ENCODE data around the gene PPM1F. TPM values are rescaled to one million over a fixed set of nuclear protein-coding genes. Genes with fewer than 3 reads are reported as not detected.
"Not testable (repeated sequence)": the region's sequence is repeated elsewhere in the genome, so short reads cannot be mapped to it uniquely, and the experiment has no call there.

Gene PPM1F
- total RNA-seq, 1 donor from 2014 or later: 35.6 TPM

DNA sequence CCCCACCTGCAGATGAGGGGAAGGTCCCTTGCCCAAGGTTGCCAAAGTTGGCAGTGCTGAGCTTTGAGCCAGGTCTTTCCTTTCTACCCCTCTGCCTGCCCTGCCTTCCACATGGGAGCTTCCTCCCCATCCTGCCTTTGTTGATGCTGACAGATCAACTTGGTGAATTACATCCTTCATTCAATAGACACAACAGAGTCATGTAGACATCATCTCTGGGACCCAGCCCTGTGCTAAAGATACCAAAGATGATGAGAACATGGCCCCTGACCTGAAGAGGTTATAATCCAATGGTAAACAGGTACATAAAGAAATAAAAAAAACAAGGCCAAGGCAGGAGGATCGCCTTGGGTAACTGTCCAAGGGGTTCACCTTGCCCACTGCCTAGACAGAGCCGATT lies 42.8 kb downstream of the PPM1F start:
- Histone ChIP-seq H3K36me3 (no peaks in the 10 kb centered on the region), H3K27me3 (no peaks in the 10 kb centered on the region), H3K27ac (no peak overlapping the region), H3K4me3 (no peak overlapping the region), H3K4me1 (no peaks in the 10 kb centered on the region), H3K9me3 (no peaks in the 10 kb centered on the region)
- intact Hi-C loops (cut with DNase I): no loop called here
- TF ChIP-seq, protein P1, sequence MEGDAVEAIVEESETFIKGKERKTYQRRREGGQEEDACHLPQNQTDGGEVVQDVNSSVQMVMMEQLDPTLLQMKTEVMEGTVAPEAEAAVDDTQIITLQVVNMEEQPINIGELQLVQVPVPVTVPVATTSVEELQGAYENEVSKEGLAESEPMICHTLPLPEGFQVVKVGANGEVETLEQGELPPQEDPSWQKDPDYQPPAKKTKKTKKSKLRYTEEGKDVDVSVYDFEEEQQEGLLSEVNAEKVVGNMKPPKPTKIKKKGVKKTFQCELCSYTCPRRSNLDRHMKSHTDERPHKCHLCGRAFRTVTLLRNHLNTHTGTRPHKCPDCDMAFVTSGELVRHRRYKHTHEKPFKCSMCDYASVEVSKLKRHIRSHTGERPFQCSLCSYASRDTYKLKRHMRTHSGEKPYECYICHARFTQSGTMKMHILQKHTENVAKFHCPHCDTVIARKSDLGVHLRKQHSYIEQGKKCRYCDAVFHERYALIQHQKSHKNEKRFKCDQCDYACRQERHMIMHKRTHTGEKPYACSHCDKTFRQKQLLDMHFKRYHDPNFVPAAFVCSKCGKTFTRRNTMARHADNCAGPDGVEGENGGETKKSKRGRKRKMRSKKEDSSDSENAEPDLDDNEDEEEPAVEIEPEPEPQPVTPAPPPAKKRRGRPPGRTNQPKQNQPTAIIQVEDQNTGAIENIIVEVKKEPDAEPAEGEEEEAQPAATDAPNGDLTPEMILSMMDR (IDR thresholded peaks at IDR 0.05): no peak
- TF ChIP-seq POLR2A (IDR thresholded peaks at IDR 0.05): no peak
- no peak for TF ChIP-seq POLR2AphosphoS5 (IDR thresholded peaks at IDR 0.05; ENCODE audit: insufficient read depth in 1 of 2, low read depth in 1 of 2)
- DNase-seq (ENCODE audit: extremely low spot score in 2 of 2): no peak

DNA sequence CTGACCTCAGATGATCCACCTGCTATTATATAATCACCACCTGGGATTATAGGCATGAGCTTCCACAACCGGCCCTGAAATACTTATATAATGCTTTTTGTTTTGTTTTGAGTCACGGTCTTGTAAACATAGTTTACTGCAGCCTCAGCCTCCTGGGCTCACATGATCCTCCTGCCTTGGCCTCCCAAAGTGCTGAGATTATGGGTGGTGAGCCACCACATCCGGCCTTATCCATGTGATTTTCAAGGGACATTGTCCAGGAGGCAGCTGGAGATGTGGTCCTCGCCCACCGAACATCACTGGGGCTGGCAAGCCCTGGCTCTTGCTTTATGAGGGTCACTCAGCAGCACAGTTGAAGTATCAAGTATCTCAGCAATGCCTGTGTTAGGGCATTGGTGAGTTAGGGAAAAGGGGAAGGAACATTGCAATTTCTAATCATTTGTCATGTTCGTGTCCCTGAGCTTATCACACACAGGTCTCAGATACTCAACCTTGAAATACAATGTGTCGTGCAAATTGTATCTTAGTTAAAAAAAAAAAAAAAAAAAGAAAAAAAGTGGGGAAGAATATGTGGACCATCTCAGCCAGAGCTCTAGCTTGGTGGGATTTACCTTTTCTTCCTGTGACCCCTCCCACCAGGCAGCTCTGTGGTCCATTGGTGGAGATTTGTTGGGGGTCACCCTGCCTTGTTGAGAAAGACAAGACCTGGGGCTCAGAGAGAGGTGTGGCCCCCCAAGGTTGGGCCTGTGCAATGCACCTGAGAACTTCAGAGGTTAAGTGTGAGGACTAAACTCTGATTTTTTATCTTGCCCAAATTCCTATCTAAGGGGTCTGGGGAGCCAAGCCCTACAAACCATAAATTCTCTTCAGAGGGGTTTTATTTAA lies 44.8 kb downstream of the PPM1F start:
- no peaks in the 10 kb centered on the region for H3K9me3 ChIP-seq
- intact Hi-C loops (cut with DNase I): no loop called here
- H3K27ac ChIP-seq: no peak overlapping the region
- DNase-seq (ENCODE audit: extremely low spot score in 2 of 2): no peak
- H3K36me3 ChIP-seq: no peaks in the 10 kb centered on the region
- H3K4me1 ChIP-seq: no peaks in the 10 kb centered on the region
- TF ChIP-seq POLR2AphosphoS5 (IDR thresholded peaks at IDR 0.05; ENCODE audit: insufficient read depth in 1 of 2, low read depth in 1 of 2) (no peak), POLR2A (IDR thresholded peaks at IDR 0.05) (no peak)
- TF ChIP-seq, protein P1 (IDR thresholded peaks at IDR 0.05): no peak
- H3K27me3 ChIP-seq: no peaks in the 10 kb centered on the region
- no peak overlapping the region for H3K4me3 ChIP-seq

DNA sequence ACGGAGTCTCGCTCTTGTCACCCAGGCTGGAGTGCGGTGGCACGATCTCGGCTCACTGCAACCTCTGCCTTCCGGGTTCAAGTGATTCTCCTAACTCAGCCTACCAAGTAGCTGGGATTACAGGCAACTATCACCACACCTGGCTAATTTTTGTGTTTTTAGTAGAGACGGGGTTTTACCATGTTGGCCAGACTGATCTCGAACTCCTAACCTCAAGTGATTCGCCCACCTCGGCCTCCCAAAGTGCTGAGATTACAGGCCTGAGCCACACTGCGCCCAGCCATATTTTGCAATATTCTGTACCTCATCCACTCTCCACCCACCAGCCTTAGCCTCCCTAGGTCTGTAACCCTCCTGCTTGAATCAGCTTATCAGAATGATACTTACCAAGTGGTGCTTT lies 47.4 kb downstream of the PPM1F start:
- H3K27ac ChIP-seq; H3K4me1 ChIP-seq; DNase-seq (ENCODE audit: extremely low spot score in 2 of 2); H3K27me3 ChIP-seq; H3K9me3 ChIP-seq; intact Hi-C loops (cut with DNase I); H3K4me3 ChIP-seq; H3K36me3 ChIP-seq: not testable (repeated sequence)

DNA sequence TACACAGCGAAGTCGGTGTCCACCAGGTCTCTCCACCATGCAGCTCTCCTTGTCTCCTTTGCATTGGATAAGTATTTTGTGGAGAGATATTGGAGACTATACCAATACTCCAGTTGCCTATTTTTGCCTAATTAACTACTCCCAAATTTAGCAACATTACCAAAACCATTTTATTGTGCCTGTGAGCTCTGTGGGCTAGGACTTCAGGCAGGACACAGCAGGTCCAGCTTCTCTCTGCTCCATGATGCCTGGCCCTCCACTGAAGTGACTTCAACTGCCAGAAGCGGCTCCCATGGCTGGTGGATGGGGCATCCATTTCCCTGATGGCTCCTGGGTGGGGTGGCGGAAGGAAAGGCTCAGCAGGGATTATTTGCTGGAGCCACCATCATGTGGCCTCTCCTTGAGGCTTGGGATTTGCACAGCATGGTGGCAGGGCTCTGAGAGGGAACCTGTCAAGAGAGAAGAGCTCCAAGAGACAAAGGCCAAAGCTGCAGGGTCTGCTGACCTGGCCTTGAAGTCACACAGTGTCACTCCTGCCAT lies 48.3 kb downstream of the PPM1F start:
- intact Hi-C loops (cut with DNase I): no loop called here
- no peak overlapping the region for H3K4me3 ChIP-seq
- no peaks in the 10 kb centered on the region for H3K27me3 ChIP-seq
- no peak for TF ChIP-seq POLR2AphosphoS5 (IDR thresholded peaks at IDR 0.05; ENCODE audit: insufficient read depth in 1 of 2, low read depth in 1 of 2)
- no peak for TF ChIP-seq POLR2A (IDR thresholded peaks at IDR 0.05)
- TF ChIP-seq, protein P1 (IDR thresholded peaks at IDR 0.05): no peak
- no peak overlapping the region for H3K27ac ChIP-seq
- no peak for DNase-seq (ENCODE audit: extremely low spot score in 2 of 2)
- no peaks in the 10 kb centered on the region for H3K9me3 ChIP-seq
- no peaks in the 10 kb centered on the region for H3K36me3 ChIP-seq
- H3K4me1 ChIP-seq: no peaks in the 10 kb centered on the region

DNA sequence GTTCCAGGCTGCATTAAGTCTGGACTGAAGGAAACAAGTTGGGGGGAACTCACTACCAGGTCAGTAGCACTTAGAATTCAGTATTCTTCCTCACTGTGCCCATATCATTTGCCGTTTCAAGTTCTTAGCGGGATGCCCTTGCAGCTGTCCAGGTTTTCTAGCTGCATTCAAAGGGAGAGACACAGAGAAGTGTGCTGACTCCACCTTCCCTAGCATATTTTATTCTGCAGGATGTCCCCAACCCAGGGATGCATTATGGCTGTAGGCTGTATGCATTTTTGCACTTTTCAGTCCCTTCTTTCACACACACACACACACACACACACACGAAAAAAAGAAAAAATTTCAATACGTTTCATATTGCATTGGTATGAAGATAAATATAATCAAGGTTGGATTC lies 49.4 kb downstream of the PPM1F start:
- Histone ChIP-seq H3K27ac (no peak overlapping the region), H3K4me3 (no peak overlapping the region), H3K27me3 (no peaks in the 10 kb centered on the region), H3K4me1 (no peaks in the 10 kb centered on the region), H3K36me3 (no peaks in the 10 kb centered on the region), H3K9me3 (no peaks in the 10 kb centered on the region)
- intact Hi-C loops (cut with DNase I): no loop called here
- no peak for DNase-seq (ENCODE audit: extremely low spot score in 2 of 2)
- TF ChIP-seq, protein P1 (IDR thresholded peaks at IDR 0.05): no peak
- TF ChIP-seq POLR2A (IDR thresholded peaks at IDR 0.05) (no peak), POLR2AphosphoS5 (IDR thresholded peaks at IDR 0.05; ENCODE audit: insufficient read depth in 1 of 2, low read depth in 1 of 2) (no peak)
